Neuronal stem cell (in vitro differentiated cells): ENCODE data around the gene MEGF6.
A peak's percentile ranks its signal among the peaks of the same experiment; 100 is the strongest.

Experiments
- DNase-seq: peaks from one replicate; pipeline ENCODE4 v3.0.0-alpha.2; 2013; ENCODE audit warnings: low spot score
- H2AFZ ChIP-seq: one replicate; pipeline ENCODE4 v1.6.1; 2013; ENCODE audit warnings: mild to moderate bottlenecking, low read length, inconsistent platforms
- H2AK5ac ChIP-seq: 2 replicates; pipeline ENCODE4 v1.6.1; 2013; ENCODE audit warnings: low read depth, mild to moderate bottlenecking, inconsistent platforms, low read length, moderate library complexity, mixed read lengths
- H2BK120ac ChIP-seq: 2 replicates; pipeline ENCODE4 v1.6.1; 2013; ENCODE audit warnings: low read depth, mild to moderate bottlenecking, inconsistent platforms, low read length, moderate library complexity, mixed read lengths
- H2BK12ac ChIP-seq: one replicate; pipeline ENCODE4 v1.6.1; 2013; ENCODE audit warnings: low read length, inconsistent platforms
- H2BK15ac ChIP-seq: 2 replicates; pipeline ENCODE4 v1.6.1; 2013; ENCODE audit warnings: mild to moderate bottlenecking, low read length, inconsistent platforms, mixed read lengths
- H2BK5ac ChIP-seq: one replicate; pipeline ENCODE4 v1.6.1; 2013; ENCODE audit warnings: inconsistent platforms, mild to moderate bottlenecking, low read length, moderate library complexity
- H3K14ac ChIP-seq: one replicate; pipeline ENCODE4 v1.6.1; 2013; ENCODE audit warnings: low read length, inconsistent platforms
- H3K18ac ChIP-seq: 2 replicates; pipeline ENCODE4 v1.6.1; 2013; ENCODE audit warnings: low read length, inconsistent platforms
- H3K23ac ChIP-seq: 2 replicates; pipeline ENCODE4 v1.6.1; 2013; ENCODE audit warnings: low read depth, mild to moderate bottlenecking, mixed read lengths, low read length, inconsistent platforms; ENCODE audit not compliant: poor library complexity
- H3K27ac ChIP-seq: replicated peaks from 3 replicates; pipeline ENCODE4 v1.5.1; 2013; ENCODE audit warnings: low read length, inconsistent platforms
- H3K27me3 ChIP-seq, 3 experiments: 2 replicates each; pipeline ENCODE4 v1.6.1; 2013; ENCODE audit warnings: low read length in 3 of 3, mild to moderate bottlenecking in 2 of 3, inconsistent platforms in 1 of 3, low read depth in 1 of 3, mixed read lengths in 1 of 3, moderate library complexity in 1 of 3; ENCODE audit not compliant: control insufficient read depth in 3 of 3, insufficient read depth in 3 of 3
- H3K36me3 ChIP-seq, 2 donors: replicated peaks in 1 of 2; 2 replicates each; pipeline ENCODE4 v1.6.1; 2013; ENCODE audit warnings: low read length in 2 of 2; ENCODE audit not compliant: control insufficient read depth in 2 of 2, insufficient read depth in 2 of 2
- H3K4ac ChIP-seq: 2 replicates; pipeline ENCODE4 v1.6.1; 2013; ENCODE audit warnings: inconsistent platforms, mild to moderate bottlenecking, low read length, moderate library complexity
- H3K4me1 ChIP-seq, 2 donors: 1 replicate in 1 of 2; 2 replicates in 1 of 2; pipeline ENCODE4 v1.6.1; 2013; ENCODE audit warnings: low read length in 2 of 2, low read depth in 1 of 2; ENCODE audit not compliant: control insufficient read depth in 2 of 2, insufficient read depth in 1 of 2
- H3K4me2 ChIP-seq: one replicate; pipeline ENCODE4 v1.6.1; 2013; ENCODE audit warnings: mild to moderate bottlenecking, low read length, inconsistent platforms; ENCODE audit not compliant: insufficient read depth, poor library complexity, severe bottlenecking
- H3K4me3 ChIP-seq, 2 donors: 2 replicates each; pipeline ENCODE4 v1.5.1; 2013; ENCODE audit warnings: low read length in 2 of 2, mild to moderate bottlenecking in 2 of 2, inconsistent platforms in 1 of 2, moderate library complexity in 1 of 2
- H3K79me1 ChIP-seq: one replicate; pipeline ENCODE4 v1.6.1; 2013; ENCODE audit warnings: low read depth, mild to moderate bottlenecking, inconsistent platforms, low read length, moderate library complexity
- H3K9ac ChIP-seq: one replicate; pipeline ENCODE4 v1.6.1; 2013; ENCODE audit warnings: mild to moderate bottlenecking, low read depth, low read length, inconsistent platforms; ENCODE audit not compliant: poor library complexity
- H3K9me3 ChIP-seq, 2 donors: replicated peaks in 1 of 2; 2 replicates each; pipeline versions ENCODE3 to v1.6.1; 2013; ENCODE audit warnings: low read length in 2 of 2, mild to moderate bottlenecking in 2 of 2, inconsistent platforms in 1 of 2, low read depth in 1 of 2, mixed read lengths in 1 of 2, moderate library complexity in 1 of 2; ENCODE audit not compliant: control insufficient read depth in 2 of 2, insufficient read depth in 1 of 2
- H4K8ac ChIP-seq: one replicate; pipeline ENCODE4 v1.6.1; 2013; ENCODE audit warnings: low read depth, mild to moderate bottlenecking, inconsistent platforms, low read length, moderate library complexity
- H4K91ac ChIP-seq: one replicate; pipeline ENCODE4 v1.6.1; 2013; ENCODE audit warnings: low read length, low read depth, mild to moderate bottlenecking, inconsistent platforms; ENCODE audit not compliant: poor library complexity
- WGBS, 2 donors: extraction: QIAGEN DNeasy Blood & Tissue Kit; methylation state at CpG; one replicate each; pipeline ENCODE4 v1.1.7; 2013; ENCODE audit warnings: missing lambda C conversion rate in 2 of 2, mixed read lengths in 1 of 2; ENCODE audit not compliant: insufficient read length in 2 of 2, insufficient replicate concordance in 1 of 2; ENCODE audit errors: extremely low coverage in 2 of 2; 5-methylcytosine and 5-hydroxymethylcytosine counted together

MEGF6 gene

DNA sequence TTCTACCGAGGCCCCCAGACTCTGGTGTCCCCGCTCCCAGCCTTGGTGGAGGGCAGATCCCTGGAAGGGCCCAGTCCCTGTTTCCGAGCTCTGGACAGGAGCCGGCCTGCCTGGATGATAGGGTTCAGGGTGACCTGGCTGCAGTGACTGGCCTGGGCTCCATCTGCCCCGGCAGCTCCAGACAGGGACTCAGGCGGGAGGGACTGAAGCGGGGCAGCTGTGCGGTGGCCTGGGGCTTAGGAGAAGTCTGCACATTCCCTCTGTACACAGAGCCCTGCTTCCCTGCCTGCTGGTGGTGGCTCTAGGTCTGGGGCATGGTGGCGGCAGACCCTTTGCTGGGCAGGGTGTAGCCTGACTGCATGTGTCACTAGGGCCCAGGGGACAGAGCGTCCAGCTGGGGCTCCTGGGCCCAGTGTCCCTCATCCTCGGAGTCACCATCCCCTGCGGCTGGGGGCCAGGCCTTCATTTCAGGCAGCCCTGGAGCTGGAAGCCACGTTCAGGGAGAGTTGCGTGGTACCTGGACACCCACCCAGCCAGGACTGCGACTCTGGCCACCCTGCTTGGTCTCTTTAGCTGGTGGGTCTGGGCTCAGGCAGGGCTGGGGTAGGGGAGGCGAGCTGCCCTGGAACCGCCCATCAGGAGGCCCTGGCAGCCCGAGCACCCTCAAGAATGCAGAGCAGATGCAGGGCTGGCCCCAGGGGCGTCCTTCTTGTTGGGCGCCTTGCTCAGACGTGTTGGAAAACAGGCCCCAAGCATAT, 147.2 kb downstream of the MEGF6 start:
- no peak for DNase-seq
- Histone ChIP-seq H2BK5ac (peak overlapping the region; percentile 75), H3K18ac (peak overlapping the region; percentile 84), H3K27ac (no peak overlapping the region), H3K4me2 (no peak overlapping the region), H3K79me1 (peaks cover 2% of the 10 kb centered on the region), H3K9ac (peak overlapping the region; percentile 44), H3K14ac (no peak overlapping the region), H2BK12ac (peak overlapping the region; percentile 41), H2AK5ac (peak overlapping the region; percentile 84), H3K4ac (no peak overlapping the region), H4K8ac (no peak overlapping the region), H3K23ac (peak overlapping the region; percentile 85), H4K91ac (no peak overlapping the region), H3K27me3 (no peaks in the 10 kb centered on the region), H2AFZ (no peak overlapping the region), H2BK15ac (peak overlapping the region; percentile 99), H3K4me3 (no peak overlapping the region), H3K9me3 (no peaks in the 10 kb centered on the region), H3K36me3 (no peaks in the 10 kb centered on the region), H2BK120ac (no peak overlapping the region), H3K4me1 (peaks cover 0 to 18% of the 10 kb centered on the region in 2 donors)
- WGBS, 2 donors: no CpG with 5 or more reads among the region's 21 CpGs

DNA sequence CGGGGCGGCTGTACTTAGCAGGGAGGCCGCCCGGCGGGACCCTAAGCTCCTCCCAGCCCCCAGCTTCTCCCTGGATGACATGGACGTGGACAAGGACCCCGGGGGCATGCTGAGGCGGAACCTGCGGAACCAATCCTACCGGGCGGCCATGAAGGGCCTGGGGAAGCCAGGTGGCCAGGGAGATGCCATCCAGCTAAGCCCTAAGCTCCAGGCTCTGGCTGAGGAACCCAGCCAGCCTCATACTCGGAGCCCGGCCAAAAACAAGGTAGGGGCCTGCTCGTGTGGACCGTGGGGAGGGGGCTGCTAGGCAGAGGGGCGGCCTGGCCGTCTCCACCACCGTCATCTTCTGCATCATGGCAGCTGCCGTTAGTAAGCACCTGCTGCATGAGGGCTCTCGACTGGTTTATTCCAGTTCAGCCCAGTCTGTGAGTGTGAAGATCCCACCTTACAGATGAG, 147.9 kb downstream of the MEGF6 start:
- Histone ChIP-seq H3K4me3 (no peak overlapping the region), H3K27ac (no peak overlapping the region), H3K79me1 (peaks cover 2% of the 10 kb centered on the region), H2AFZ (no peak overlapping the region), H2BK5ac (peak overlapping the region; percentile 66), H3K4ac (no peak overlapping the region), H3K4me2 (no peak overlapping the region), H3K9me3 (no peaks in the 10 kb centered on the region), H3K27me3 (no peaks in the 10 kb centered on the region), H3K18ac (peak overlapping the region; percentile 84), H3K36me3 (no peaks in the 10 kb centered on the region), H2BK15ac (peak overlapping the region; percentile 67), H3K14ac (peak overlapping the region; percentile 38), H3K23ac (peak overlapping the region; percentile 80), H2BK12ac (peak overlapping the region; percentile 41), H2BK120ac (no peak overlapping the region), H4K8ac (no peak overlapping the region), H4K91ac (no peak overlapping the region), H3K4me1 (peaks cover under 1 to 22% of the 10 kb centered on the region in 2 donors), H3K9ac (no peak overlapping the region), H2AK5ac (peak overlapping the region; percentile 89)
- no peak for DNase-seq
- WGBS, 2 donors: no CpG with 5 or more reads among the region's 20 CpGs

- Histone ChIP-seq H3K36me3 (no peaks in the 10 kb centered on the region), H3K4me1 (peaks cover 5 to 27% of the 10 kb centered on the region in 2 donors), H2BK15ac (peak overlapping the region; percentile 67), H2AFZ (no peak overlapping the region), H3K79me1 (peaks cover 2% of the 10 kb centered on the region), H2BK5ac (peak overlapping the region; percentile 66), H3K23ac (peak overlapping the region; percentile 80), H4K91ac (no peak overlapping the region), H3K9ac (no peak overlapping the region), H2BK12ac (peak overlapping the region; percentile 22), H3K4me3 (no peak overlapping the region), H3K4me2 (no peak overlapping the region), H3K18ac (peak overlapping the region; percentile 57), H3K27me3 (no peaks in the 10 kb centered on the region), H3K14ac (no peak overlapping the region), H4K8ac (no peak overlapping the region), H3K27ac (no peak overlapping the region), H3K9me3 (no peaks in the 10 kb centered on the region), H2AK5ac (peak overlapping the region; percentile 89), H3K4ac (no peak overlapping the region), H2BK120ac (no peak overlapping the region)
- no peak for DNase-seq
- WGBS, 2 donors: no CpG with 5 or more reads among the region's 22 CpGs
Observed at GRCh38 chr1:3463013-3463385, 148.3 kb downstream of the MEGF6 start.

- Histone ChIP-seq H4K91ac (no peak overlapping the region), H3K27ac (no peak overlapping the region), H3K79me1 (peaks cover 2% of the 10 kb centered on the region), H3K4ac (peak overlapping the region; percentile 53), H3K4me1 (peaks cover 7 to 31% of the 10 kb centered on the region in 2 donors), H3K27me3 (no peaks in the 10 kb centered on the region), H2AK5ac (peak overlapping the region; percentile 89), H3K14ac (peak overlapping the region; percentile 17), H3K4me3 (no peak overlapping the region), H3K9ac (peak overlapping the region; percentile 60), H3K36me3 (no peaks in the 10 kb centered on the region), H2BK5ac (peak overlapping the region; percentile 53), H3K18ac (peak overlapping the region; percentile 83), H4K8ac (no peak overlapping the region), H2BK120ac (no peak overlapping the region), H3K9me3 (no peaks in the 10 kb centered on the region), H3K4me2 (no peak overlapping the region), H2AFZ (no peak overlapping the region), H2BK12ac (peak overlapping the region; percentile 84), H3K23ac (peak overlapping the region; percentile 22), H2BK15ac (peak overlapping the region; percentile 83)
- no peak for DNase-seq
- no CpG with 5 or more reads among the region's 16 CpGs for WGBS, 2 donors
Observed at GRCh38 chr1:3462356-3463012, 148.8 kb downstream of the MEGF6 start.
